Measurements from ENCODE around the gene CNN2.

Gene CNN2

DNA sequence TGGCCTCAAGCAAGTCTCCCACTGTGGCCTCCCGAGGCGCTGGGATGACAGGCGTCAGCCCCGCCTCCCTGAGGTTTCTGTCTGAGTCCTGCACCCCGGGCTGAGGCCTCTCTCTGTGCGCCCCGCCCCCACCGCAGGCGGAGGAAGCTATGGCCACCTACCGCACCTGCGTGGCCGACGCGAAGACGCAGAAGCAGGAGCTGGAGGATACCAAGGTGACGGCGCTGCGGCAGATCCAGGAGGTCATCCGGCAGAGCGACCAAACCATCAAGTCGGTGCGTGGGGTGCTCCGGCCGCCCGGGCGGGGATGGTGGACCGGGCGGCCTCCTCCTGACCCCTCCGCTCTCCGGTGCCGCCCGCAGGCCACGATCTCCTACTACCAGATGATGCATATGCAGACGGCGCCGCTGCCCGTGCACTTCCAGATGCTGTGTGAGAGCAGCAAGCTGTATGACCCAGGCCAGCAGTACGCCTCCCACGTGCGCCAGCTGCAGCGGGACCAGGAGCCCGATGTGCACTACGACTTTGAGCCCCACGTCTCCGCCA, 53.2 kb downstream of the CNN2 start:
- in situ Hi-C loops (cut with MboI; ENCODE audit: low sequenced_read_pairs), result no loop called here

DNA sequence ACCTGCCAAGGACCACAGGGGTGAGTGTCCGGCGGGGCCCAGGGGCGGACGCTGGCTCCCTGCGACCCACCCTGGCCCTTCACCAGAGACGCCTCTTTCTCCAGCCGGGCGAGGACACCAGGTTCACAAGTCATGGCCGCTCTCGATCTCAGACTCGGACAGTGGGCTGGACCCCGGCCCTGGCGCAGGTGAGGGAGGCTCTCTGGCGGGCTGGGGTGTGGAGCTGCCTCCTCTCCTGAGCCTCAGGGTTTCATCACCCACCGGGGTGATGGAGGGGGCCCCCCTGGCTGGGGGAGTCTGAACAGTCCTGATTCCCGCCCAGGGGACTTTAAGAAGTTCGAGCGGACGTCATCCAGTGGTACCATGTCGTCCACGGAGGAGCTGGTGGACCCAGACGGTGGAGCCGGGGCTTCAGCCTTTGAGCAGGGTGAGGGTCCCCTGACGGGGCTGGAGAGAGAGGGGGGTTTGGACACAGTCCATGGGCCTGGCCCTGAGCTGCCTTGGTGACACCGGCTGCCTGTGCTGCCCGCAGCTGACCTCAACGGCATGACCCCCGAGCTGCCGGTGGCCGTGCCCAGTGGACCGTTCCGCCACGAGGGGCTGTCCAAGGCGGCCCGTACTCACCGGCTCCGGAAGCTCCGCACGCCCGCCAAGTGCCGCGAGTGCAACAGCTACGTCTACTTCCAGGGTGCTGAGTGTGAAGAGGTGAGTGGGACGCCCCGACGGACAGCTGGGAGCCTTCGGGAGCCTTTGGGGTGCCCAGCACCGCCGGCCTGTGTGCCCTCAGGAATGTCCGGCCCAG, 54.2 kb downstream of the CNN2 start:
- in situ Hi-C loops (cut with MboI; ENCODE audit: low sequenced_read_pairs), result no loop called here

DNA sequence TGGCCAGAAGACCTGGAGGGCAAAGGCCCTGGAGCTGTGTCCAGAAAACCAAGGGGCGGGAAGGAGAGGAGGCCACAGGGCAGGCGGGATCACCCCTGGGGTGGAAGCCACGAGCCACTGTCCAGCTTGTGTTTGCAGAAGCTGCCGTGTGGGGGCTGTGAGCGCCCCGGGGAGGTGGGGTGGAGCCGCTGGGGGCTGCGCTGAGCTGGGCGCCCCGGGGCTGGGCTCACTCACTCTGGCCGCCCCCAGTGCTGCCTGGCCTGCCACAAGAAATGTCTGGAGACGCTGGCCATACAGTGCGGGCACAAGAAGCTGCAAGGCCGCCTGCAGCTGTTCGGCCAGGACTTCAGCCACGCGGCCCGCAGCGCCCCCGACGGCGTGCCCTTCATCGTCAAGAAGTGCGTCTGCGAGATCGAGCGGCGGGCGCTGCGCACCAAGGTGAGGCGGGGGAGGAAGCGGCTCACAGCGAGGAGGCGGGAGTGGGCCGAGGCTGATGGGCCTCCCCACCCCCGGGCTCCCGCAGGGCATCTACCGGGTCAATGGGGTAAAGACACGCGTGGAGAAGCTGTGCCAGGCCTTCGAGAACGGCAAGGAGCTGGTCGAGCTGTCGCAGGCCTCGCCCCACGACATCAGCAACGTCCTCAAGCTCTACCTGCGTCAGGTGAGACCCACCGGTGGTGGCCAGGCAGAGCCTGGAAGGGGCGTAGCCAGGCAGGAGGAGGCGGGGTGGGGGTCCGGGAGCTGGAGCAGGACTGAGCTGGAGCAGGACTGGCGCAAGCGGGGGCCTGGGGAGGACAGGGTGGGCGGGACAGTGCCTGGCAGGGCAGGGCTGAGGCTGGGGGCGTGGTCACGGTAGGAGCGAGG, 55.1 kb downstream of the CNN2 start:
- in situ Hi-C loops (cut with MboI; ENCODE audit: low sequenced_read_pairs), result no loop called here

DNA sequence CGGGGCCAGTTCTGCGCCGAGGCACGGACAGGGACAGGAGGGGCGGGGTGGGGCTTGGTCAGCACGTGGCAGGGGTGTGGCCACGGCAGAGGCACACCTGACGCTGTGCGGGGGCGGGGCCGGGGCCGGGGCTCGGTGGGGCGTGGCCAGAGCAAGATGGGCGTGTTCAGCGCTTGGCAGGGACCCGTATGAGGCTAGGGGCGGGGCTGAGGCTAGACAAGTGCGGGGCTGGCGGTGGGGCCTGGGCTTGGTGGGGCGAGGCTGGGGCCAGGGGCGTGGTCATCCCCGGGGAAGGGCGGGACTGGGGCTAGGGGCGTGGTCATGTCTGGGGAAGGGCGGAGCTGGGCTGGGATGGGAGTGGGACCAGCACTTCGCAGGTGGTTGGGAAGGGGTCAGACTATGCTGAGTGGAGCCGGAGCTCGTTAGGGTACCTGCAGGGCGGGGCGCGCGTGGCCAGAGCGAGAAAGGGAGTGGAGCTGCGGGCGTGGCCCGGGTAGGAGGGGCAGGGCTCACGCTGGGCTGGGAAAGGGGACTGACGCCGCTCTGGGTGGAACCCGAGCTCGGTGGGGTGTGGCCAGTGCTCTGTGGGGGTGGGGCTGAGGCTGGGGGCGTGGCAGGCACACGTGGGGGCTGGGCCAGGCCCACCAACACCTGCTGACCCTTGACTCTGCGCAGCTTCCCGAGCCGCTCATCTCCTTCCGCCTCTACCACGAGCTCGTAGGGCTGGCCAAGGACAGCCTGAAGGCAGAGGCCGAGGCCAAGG, 55.9 kb downstream of the CNN2 start:
- in situ Hi-C loops (cut with MboI; ENCODE audit: low sequenced_read_pairs), result no loop called here

DNA sequence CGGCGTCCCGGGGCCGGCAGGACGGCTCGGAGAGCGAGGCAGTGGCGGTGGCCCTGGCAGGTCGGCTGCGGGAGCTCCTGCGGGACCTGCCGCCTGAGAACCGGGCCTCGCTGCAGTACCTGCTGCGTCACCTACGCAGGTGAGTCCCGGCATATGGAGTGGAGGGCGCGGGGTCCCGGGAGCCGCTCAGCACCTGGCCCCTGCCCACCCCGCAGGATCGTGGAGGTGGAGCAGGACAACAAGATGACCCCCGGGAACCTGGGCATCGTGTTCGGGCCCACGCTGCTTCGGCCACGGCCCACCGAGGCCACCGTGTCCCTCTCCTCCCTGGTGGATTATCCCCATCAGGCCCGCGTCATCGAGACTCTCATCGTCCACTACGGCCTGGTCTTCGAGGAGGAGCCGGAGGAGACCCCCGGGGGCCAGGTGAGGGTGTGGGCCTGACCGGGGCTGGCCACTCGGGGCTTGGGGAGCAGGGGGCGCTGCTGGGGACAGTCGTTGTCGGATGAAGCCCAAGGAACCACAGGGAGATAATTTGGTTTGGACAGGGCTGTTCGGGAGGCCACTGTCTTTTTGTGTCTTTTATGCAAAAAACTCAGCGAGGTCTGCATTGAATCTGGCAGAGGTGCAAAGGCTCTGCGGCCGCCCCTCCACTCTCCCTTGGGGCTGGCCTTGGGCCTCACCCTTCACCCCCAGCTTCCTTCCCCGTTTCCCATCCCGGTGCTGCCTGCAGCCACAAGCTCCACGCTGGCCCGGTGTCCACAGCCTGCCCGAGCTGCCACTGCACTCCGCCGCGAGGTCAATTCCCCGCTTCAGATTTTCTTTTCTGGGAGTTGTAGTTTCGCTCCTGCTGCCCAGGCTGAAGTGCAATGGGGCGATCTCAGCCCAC, 56.8 kb downstream of the CNN2 start:
- in situ Hi-C loops (cut with MboI; ENCODE audit: low sequenced_read_pairs), result no loop called here

DNA sequence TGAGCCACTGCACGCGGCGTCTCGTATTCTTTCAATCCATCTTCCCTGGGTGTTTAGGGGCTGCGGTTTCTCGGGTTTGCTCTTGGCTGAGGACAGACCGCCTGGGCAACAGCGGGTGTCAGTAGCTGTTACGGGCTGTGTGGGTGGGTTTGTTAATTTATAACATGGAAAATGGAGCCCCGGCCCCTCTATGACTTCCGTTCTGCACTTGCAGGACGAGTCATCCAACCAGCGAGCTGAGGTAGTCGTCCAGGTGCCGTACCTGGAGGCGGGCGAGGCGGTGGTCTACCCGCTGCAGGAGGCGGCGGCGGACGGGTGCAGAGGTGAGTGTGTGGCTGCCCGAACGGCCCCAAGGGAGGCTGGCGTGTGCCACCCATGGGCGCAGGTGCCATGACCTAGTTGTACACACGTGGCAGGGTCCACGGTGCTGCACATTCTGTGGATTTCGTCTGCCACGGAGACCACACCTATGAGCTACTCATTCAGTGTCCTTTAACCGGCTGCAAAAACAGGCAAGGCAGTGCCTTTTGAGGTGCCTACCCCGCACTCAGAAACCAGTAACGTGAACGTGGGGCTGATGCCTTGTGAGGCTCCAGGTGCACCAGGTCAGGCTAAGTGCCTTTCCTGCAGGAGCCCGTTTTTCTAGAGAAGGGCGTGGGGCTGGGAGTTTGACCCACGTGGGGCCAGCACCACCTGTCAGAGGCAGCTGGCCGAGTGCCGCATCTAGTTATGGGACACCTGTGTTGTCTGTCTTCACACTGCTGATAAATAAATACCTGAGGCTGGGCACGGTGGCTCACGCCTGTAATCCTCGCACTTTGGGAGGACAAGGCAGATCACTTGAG, 57.8 kb downstream of the CNN2 start:
- in situ Hi-C loops (cut with MboI; ENCODE audit: low sequenced_read_pairs), result no loop called here

DNA sequence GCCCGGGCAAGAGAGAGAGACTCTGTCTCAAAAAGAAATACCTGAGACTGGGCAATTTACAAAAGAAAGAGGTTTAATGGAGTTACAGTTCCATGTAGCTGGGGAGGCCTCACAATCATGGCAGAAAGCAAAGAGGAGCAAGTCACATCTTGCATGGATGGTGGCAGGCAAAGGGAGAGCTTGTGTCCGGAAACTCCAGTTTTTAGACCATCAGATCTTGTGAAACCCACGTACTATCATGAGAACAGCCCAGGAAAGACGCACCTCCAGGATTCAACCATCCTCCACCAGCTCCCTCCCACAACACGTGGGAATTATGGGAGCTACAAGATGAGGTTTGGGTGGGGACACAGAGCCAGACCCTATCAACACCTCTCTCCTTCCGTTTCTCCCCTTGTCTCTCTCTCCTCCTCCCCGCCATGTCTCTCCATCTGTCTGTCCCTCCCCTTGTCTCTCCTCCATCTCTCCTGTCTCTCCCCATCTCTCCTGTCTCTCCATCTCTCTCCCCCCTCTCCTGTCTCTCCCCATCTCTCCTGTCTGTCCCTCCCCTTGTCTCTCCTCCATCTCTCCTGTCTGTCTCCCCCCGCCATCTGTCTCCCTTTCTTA, 58.7 kb downstream of the CNN2 start:
- in situ Hi-C loops (cut with MboI; ENCODE audit: low sequenced_read_pairs), result no loop called here

DNA sequence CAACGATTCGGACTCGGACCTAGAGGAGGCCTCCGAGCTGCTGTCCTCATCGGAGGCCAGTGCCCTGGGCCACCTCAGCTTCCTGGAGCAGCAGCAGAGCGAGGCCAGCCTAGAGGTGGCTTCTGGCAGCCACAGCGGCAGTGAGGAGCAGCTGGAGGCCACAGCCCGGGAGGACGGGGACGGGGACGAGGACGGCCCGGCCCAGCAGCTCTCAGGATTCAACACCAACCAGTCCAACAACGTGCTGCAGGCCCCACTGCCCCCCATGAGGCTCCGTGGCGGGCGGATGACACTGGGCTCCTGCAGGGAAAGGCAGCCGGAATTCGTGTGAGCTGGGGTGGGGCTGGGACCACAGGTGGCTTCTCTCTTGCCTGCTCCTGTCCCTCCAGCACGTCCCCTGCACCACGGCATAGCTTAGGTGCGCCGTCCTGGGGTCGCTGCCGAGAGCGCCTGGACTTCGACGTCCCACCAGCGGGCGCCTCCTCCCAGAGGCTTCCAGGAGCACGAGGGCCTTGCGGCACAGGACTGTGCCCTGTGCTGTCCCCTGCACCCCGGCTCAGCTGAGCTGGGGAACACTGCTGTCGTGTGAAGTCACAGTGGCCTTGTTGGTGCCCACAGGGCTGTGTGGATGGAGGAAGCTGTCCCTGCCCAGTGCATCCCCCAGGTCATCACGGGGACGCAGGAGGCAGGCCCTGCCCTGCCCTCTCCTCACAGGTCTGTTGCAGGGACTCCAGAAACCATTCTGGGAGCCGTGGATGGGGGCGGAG, 59.5 kb downstream of the CNN2 start:
- in situ Hi-C loops (cut with MboI; ENCODE audit: low sequenced_read_pairs), result no loop called here

DNA sequence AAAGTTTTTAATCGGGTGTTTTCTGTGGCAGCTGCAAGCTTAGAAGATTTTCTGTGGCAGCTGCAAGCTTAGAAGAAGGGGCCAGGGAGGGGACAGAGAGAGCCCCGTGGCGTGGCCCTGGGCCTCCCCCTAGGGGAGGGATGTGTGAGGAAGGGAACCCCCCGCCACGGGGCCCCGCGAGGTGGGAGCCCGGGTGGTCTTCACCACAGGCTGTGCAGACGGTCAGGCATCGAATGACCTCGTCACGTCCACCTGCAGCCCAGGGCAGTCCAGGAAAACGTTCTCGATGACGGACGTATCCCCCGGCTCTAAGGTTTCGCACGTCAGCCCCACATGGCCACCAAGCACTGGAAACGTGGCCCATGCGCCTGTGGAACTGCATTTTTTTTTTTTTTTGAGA, 60.2 kb downstream of the CNN2 start:
- in situ Hi-C loops (cut with MboI; ENCODE audit: low sequenced_read_pairs), result no loop called here

DNA sequence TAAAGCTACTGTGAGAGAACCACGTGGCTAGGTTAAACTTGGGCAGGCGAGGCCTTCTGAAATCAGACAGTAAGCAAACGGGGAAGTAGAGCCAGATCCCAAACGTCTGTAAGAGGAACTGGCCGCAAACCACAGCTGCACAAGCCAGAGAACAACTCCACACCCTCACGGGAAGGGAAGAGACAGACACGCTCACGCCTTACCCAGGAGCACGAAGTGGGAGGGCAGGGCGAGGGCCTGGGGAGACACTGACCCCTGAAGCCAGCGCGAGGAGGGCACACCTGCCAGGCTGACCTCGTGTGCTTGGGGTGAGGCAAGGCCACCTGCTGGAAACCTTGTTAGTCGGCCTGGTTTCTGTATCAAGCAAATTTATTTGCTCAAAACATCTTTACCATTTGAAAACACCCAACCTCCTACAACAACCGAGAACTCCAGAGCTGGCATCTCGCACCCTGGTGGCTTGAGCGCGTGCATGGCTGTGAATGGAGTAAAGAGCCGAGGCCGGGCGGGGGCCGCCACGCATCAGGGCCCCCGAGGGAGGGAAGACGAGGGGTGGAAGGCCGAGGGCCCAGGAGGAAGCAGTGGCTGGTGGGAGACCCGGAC, 61.5 kb downstream of the CNN2 start:
- in situ Hi-C loops (cut with MboI; ENCODE audit: low sequenced_read_pairs), result no loop called here

DNA sequence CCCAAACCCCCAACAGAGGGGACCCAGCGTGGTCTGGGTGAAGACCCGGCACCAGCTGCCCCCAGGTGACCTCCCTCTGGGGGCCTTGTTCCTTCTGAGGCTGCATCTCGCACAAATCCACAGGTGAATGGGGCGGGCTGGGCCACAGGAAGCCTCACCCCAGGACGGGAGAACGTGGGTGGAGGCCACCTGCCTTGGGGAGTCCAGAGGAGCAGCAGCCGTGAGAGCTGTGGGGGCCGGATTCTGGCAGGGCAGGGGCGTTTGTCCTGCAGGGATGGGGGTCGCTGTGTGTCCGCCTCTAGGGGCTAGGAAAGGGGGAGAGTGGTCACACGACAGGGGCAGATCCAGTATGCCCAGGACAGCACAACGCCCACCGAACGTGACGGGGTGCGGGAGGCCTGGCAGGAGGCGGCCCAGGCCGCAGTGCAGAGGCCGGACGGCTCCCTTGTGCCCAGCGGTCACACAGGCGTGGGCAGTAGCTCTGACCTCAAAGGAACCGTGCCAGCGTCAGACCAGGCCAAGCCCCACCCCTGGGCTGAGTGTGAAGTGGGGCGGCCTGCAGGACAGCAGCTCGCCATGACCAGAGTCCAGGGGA, 62.1 kb downstream of the CNN2 start:
- in situ Hi-C loops (cut with MboI; ENCODE audit: low sequenced_read_pairs), result no loop called here
